ENCODE data around the gene MRPS6.

DNA sequence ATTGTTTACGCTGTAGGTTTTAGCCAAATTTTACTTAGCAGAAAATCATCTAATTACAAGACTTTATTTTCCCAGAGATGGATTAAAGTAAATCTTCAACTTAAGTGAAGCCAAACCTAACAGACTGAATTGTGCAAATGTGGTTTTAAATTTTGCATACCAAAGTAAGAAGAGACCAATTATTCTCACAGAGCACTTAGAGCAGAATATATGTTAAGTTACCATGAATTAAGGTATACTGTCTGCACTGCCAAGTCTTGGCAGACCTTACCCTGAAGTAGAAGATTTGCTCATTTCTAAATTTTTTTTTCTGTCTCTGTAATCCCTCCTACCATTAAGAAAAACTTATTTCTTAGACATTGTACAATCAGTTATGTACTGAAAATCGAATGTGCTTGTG is 24.1 kb downstream of the MRPS6 start:
- TF ChIP-seq, protein P1, sequence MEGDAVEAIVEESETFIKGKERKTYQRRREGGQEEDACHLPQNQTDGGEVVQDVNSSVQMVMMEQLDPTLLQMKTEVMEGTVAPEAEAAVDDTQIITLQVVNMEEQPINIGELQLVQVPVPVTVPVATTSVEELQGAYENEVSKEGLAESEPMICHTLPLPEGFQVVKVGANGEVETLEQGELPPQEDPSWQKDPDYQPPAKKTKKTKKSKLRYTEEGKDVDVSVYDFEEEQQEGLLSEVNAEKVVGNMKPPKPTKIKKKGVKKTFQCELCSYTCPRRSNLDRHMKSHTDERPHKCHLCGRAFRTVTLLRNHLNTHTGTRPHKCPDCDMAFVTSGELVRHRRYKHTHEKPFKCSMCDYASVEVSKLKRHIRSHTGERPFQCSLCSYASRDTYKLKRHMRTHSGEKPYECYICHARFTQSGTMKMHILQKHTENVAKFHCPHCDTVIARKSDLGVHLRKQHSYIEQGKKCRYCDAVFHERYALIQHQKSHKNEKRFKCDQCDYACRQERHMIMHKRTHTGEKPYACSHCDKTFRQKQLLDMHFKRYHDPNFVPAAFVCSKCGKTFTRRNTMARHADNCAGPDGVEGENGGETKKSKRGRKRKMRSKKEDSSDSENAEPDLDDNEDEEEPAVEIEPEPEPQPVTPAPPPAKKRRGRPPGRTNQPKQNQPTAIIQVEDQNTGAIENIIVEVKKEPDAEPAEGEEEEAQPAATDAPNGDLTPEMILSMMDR (IDR thresholded peaks at IDR 0.05) = no peak
- no peak for TF ChIP-seq POLR2A (IDR thresholded peaks at IDR 0.05)
